Choroid plexus epithelial cell (primary cell): ENCODE data around the gene VCL.
A peak's percentile ranks its signal among the peaks of the same experiment; 100 is the strongest.
"Not testable (repeated sequence)": the region's sequence is repeated elsewhere in the genome, so short reads cannot be mapped to it uniquely, and the experiment has no call there.

ENCODE experiments used
- DNase-seq: peaks from one replicate; pipeline ENCODE4 v3.0.0-alpha.2; 2010; ENCODE audit warnings: low read depth
- H3K4me3 ChIP-seq: 2 replicates; pipeline ENCODE4 v1.5.1; 2011; ENCODE audit warnings: low read depth, mild to moderate bottlenecking, control low read depth, low read length, moderate library complexity
- CTCF ChIP-seq: conservative IDR thresholded peaks from 2 replicates; pipeline ENCODE4 v1.5.1; 2011; ENCODE audit warnings: low read depth, mild to moderate bottlenecking, control low read depth, inconsistent platforms, low read length, moderate library complexity

Gene VCL

GRCh38 chr10:74022926-74023629 lies 25.2 kb downstream of the VCL start:
- H3K4me3 ChIP-seq: no peak overlapping the region
- no peak for DNase-seq
- TF ChIP-seq CTCF: no peak

GRCh38 chr10:74024600-74024999 lies 26.7 kb downstream of the VCL start:
- DNase-seq: no peak
- no peak overlapping the region for H3K4me3 ChIP-seq
- TF ChIP-seq CTCF: no peak

- DNase-seq: no peak
- H3K4me3 ChIP-seq: no peak overlapping the region
- TF ChIP-seq CTCF: no peak
Observed at GRCh38 chr10:74025380-74025978, 27.6 kb downstream of the VCL start.

- no peak overlapping the region for H3K4me3 ChIP-seq
- DNase-seq: no peak
- TF ChIP-seq CTCF: peak; percentile 7
Observed at GRCh38 chr10:74026428-74027015, 28.6 kb downstream of the VCL start.

- TF ChIP-seq CTCF: no peak
- no peak overlapping the region for H3K4me3 ChIP-seq
- DNase-seq: no peak
Observed at GRCh38 chr10:74027702-74028101, 29.8 kb downstream of the VCL start.

- no peak for TF ChIP-seq CTCF
- DNase-seq: no peak
Observed at GRCh38 chr10:74029943-74030342, 32.0 kb downstream of the VCL start.

GRCh38 chr10:74032208-74032607 lies 34.3 kb downstream of the VCL start:
- not testable (repeated sequence) for DNase-seq, H3K4me3 ChIP-seq

More at GRCh38 chr10:74029943-74030342, 32.0 kb downstream of the VCL start:
- no peak overlapping the region for H3K4me3 ChIP-seq
